ENCODE measurements around the gene GALNT10. TPM values are rescaled to one million over a fixed set of nuclear protein-coding genes. Genes with fewer than 3 reads are reported as not detected.

Gene GALNT10
- total and polyA plus RNA-seq, 10 donors, result 7.6 to 50.2 (median 43.5) TPM

- Histone ChIP-seq H3K4me3 (no peak overlapping the region), H3K9me3 (no peaks in the 10 kb centered on the region), H3K27me3 (replicated peaks in 1 of 7) (no peaks in the 10 kb centered on the region), H3K36me3 (peaks cover 0 to 3% (median 0%) of the 10 kb centered on the region in 6 donors), H3K27ac (no peak overlapping the region), H3K4me1 (peaks cover 7 to 62% (median 37%) of the 10 kb centered on the region in 6 donors)
- WGBS, 5 donors, result 0 to 49% (median 3%) methylated on average over 1 of the region's 1 CpG
- intact Hi-C loops (cut with DNase I; ENCODE audit: low total_unique reads), result no loop called here
- TF ChIP-seq, protein P1, sequence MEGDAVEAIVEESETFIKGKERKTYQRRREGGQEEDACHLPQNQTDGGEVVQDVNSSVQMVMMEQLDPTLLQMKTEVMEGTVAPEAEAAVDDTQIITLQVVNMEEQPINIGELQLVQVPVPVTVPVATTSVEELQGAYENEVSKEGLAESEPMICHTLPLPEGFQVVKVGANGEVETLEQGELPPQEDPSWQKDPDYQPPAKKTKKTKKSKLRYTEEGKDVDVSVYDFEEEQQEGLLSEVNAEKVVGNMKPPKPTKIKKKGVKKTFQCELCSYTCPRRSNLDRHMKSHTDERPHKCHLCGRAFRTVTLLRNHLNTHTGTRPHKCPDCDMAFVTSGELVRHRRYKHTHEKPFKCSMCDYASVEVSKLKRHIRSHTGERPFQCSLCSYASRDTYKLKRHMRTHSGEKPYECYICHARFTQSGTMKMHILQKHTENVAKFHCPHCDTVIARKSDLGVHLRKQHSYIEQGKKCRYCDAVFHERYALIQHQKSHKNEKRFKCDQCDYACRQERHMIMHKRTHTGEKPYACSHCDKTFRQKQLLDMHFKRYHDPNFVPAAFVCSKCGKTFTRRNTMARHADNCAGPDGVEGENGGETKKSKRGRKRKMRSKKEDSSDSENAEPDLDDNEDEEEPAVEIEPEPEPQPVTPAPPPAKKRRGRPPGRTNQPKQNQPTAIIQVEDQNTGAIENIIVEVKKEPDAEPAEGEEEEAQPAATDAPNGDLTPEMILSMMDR (IDR thresholded peaks at IDR 0.05 in 8 of 11, conservative IDR thresholded peaks at IDR 0.05 in 3 of 11), result no peak
- TF ChIP-seq POLR2A (IDR thresholded peaks at IDR 0.05) (no peak), POLR2AphosphoS5 (IDR thresholded peaks at IDR 0.05) (no peak)
- no peak for DNase-seq
Measured at GRCh38 chr5:154242964-154243376, 52.4 kb downstream of the GALNT10 start.

DNA sequence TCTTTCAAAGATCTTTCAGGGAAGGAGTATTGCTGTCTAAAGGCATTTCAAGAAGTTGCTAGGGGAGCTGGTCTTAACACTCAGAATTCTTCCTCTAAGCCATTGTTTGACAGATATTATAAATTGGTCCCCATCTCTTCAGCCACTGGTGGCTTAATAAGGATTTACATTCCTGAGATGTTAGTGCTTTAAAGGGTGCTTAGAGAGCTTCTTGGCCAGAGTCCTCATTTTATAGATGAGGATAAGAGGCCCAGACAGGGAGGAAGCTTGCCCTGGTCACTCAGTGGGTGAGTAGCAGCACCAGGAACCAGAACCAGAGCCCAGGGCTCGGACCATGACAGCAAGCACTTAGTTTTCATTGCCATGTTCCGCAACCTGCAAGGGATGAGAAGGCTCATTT is 53.2 kb downstream of the GALNT10 start:
- whole genome bisulfite sequencing, 5 donors, result 87 to 96% (median 93%) methylated on average over 2 of the region's 2 CpGs
- peaks cover 0 to 3% (median 0%) of the 10 kb centered on the region in 6 donors for H3K36me3 ChIP-seq
- intact Hi-C loops (cut with DNase I; ENCODE audit: low total_unique reads), result no loop called here
- no peak overlapping the region for H3K27ac ChIP-seq
- no peak overlapping the region for H3K4me3 ChIP-seq
- no peaks in the 10 kb centered on the region for H3K27me3 ChIP-seq (replicated peaks in 1 of 7)
- TF ChIP-seq POLR2AphosphoS5 (IDR thresholded peaks at IDR 0.05) (no peak), POLR2A (IDR thresholded peaks at IDR 0.05) (no peak)
- TF ChIP-seq, protein P1 (IDR thresholded peaks at IDR 0.05 in 8 of 11, conservative IDR thresholded peaks at IDR 0.05 in 3 of 11), result no peak
- H3K9me3 ChIP-seq, result no peaks in the 10 kb centered on the region
- no peak for DNase-seq
- H3K4me1 ChIP-seq, result peaks cover 0 to 54% (median 29%) of the 10 kb centered on the region in 6 donors

DNA sequence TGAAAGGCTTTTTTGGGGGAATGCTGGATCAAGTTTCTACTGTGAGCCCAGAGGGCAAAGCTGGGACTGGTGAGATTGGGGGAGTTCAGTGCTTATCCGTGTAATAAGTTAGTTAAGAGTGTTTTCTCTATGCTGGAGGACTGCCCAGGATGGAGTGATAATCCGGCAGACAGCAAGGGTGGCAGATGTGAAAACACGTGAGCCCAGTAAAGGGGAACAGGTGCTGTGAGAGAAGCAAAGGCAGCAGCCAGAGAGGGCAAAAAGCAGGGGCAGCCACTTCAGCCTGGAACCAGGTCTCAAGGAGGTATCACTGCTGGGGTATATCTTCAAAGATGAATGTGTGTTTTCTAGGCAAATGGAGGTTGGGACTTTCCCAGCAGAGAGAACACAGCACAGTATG is 53.9 kb downstream of the GALNT10 start:
- intact Hi-C loops (cut with DNase I; ENCODE audit: low total_unique reads), result no loop called here

DNA sequence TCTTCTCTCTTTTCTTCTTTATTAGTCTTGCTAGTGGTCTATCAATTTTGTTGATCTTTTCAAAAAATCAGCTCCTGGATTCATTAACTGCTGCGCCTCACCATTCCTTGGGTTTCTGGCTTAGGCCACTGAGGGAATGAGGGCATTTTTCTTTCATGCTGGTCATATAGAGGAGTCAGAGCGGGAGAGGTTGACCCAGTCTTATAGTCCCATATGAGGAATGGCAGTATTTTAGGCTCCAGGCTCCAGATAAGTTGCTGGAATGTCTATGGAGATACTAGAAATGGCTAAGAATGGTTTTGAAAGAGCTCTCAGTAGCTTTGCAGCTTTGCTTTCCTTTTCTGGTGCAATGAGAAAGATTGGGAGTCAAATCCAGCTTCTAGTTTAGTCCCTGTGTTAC is 58.2 kb downstream of the GALNT10 start:
- Histone ChIP-seq H3K27ac (no peak overlapping the region), H3K4me1 (peaks cover 0 to 18% (median 2%) of the 10 kb centered on the region in 6 donors), H3K4me3 (no peak overlapping the region), H3K36me3 (peaks cover 0 to 3% (median 0%) of the 10 kb centered on the region in 6 donors), H3K9me3 (peaks cover 0 to 7% (median 0%) of the 10 kb centered on the region in 8 donors), H3K27me3 (replicated peaks in 1 of 7) (no peaks in the 10 kb centered on the region)
- DNase-seq, result no peak
- TF ChIP-seq POLR2AphosphoS5 (IDR thresholded peaks at IDR 0.05) (no peak), POLR2A (IDR thresholded peaks at IDR 0.05) (no peak)
- TF ChIP-seq, protein P1 (IDR thresholded peaks at IDR 0.05 in 8 of 11, conservative IDR thresholded peaks at IDR 0.05 in 3 of 11), result no peak
- intact Hi-C loops (cut with DNase I; ENCODE audit: low total_unique reads), result no loop called here
- WGBS, 5 donors, result 78 to 100% (median 97%) methylated on average over 2 of the region's 2 CpGs

More for the DNA sequence above, 53.9 kb downstream of the GALNT10 start:
- Histone ChIP-seq H3K4me3 (no peak overlapping the region), H3K4me1 (peaks cover 0 to 47% (median 22%) of the 10 kb centered on the region in 6 donors), H3K36me3 (peaks cover 0 to 3% (median 0%) of the 10 kb centered on the region in 6 donors), H3K27me3 (replicated peaks in 1 of 7) (no peaks in the 10 kb centered on the region), H3K27ac (no peak overlapping the region), H3K9me3 (no peaks in the 10 kb centered on the region)
- no peak for DNase-seq
- TF ChIP-seq POLR2A (IDR thresholded peaks at IDR 0.05) (no peak), POLR2AphosphoS5 (IDR thresholded peaks at IDR 0.05) (no peak)
- TF ChIP-seq, protein P1 (IDR thresholded peaks at IDR 0.05 in 8 of 11, conservative IDR thresholded peaks at IDR 0.05 in 3 of 11), result no peak
- WGBS, 5 donors, result 72 to 94% (median 86%) methylated on average over 3 of the region's 3 CpGs

All from spleen (tissue), 11 donors.